K562 (cell line): ENCODE measurements around the gene SLC5A5. TPM values are rescaled to one million over a fixed set of nuclear protein-coding genes. Genes with fewer than 3 reads are reported as not detected.

Source experiments
- BRF1 ChIP-seq: IDR thresholded peaks from 3 replicates; pipeline ENCODE4 v1.6.1; 2011; ENCODE audit warnings: borderline replicate concordance, mild to moderate bottlenecking; ENCODE audit not compliant: insufficient read length; ENCODE audit errors: extremely low read depth
- CBX5 ChIP-seq: IDR thresholded peaks from 2 replicates; pipeline ENCODE4 v1.6.1; 2014; ENCODE audit warnings: low read depth, borderline replicate concordance
- CBX8 ChIP-seq: fragments of 200-600 bp; sonication (generic); IDR thresholded peaks from 2 replicates; pipeline ENCODE4 v1.6.1; 2012; ENCODE audit warnings: borderline replicate concordance, mixed run types, low read depth, mild to moderate bottlenecking, moderate library complexity, mixed read lengths, low read length, control low read depth, inconsistent platforms; ENCODE audit not compliant: poor library complexity, severe bottlenecking; ENCODE audit errors: extremely low read depth
- CHD1 ChIP-seq: fragments of 200-600 bp; sonication (generic); IDR thresholded peaks from one replicate; pipeline ENCODE4 v1.6.1; 2012; ENCODE audit warnings: mild to moderate bottlenecking, moderate library complexity, low read length, inconsistent platforms
- DMBX1 ChIP-seq: fragments of 250-450 bp; sonication (Bioruptor Pico); IDR thresholded peaks from 2 replicates; pipeline ENCODE4 v1.8.0; 2022; ENCODE audit warnings: inconsistent platforms, mild to moderate bottlenecking, moderate library complexity, borderline replicate concordance
- FOXP4 ChIP-seq: sonication (generic); formaldehyde crosslinking; IDR thresholded peaks from 2 replicates; pipeline ENCODE4 v1.8.0; 2022; ENCODE audit warnings: mild to moderate bottlenecking, missing genetic modification reagents, borderline replicate concordance
- KDM2B ChIP-seq: fragments of 250-450 bp; sonication (Bioruptor Pico); IDR thresholded peaks from 2 replicates; pipeline ENCODE4 v1.8.0; 2021; ENCODE audit warnings: mild to moderate bottlenecking, moderate library complexity
- MTA3 ChIP-seq: fragments of 450-650 bp; formaldehyde crosslinking; IDR thresholded peaks from 2 replicates; pipeline ENCODE4 v1.6.1; 2017; ENCODE audit warnings: mild to moderate bottlenecking, borderline replicate concordance
- NFIC ChIP-seq: fragments of 450-650 bp; IDR thresholded peaks from 2 replicates; pipeline ENCODE4 v1.6.1; 2017; ENCODE audit warnings: mild to moderate bottlenecking, inconsistent platforms
- NUFIP1 ChIP-seq: fragments of 450-650 bp; IDR thresholded peaks from 2 replicates; pipeline ENCODE4 v1.6.1; 2018; ENCODE audit not compliant: partially characterized antibody
- PTRF ChIP-seq: fragments of 450-650 bp; IDR thresholded peaks from 2 replicates; pipeline ENCODE4 v1.6.1; 2016; ENCODE audit warnings: mild to moderate bottlenecking, missing genetic modification characterization, missing compliant biosample characterization
- RBBP5 ChIP-seq: fragments of 200-600 bp; sonication (generic); IDR thresholded peaks from 2 replicates; pipeline ENCODE4 v1.6.1; 2012; ENCODE audit warnings: borderline replicate concordance, mild to moderate bottlenecking, low read length, control low read depth, inconsistent platforms; ENCODE audit not compliant: insufficient read depth, poor library complexity, severe bottlenecking
- RHOXF2B ChIP-seq: fragments of 250-450 bp; sonication (Bioruptor Pico); conservative IDR thresholded peaks from 2 replicates; pipeline ENCODE4 v1.5.1; 2021
- SMARCB1 ChIP-seq: IDR thresholded peaks from 2 replicates; pipeline ENCODE4 v1.6.1; 2011; ENCODE audit warnings: improper control_type of control experiment, low read depth; ENCODE audit not compliant: insufficient read length
- SP1 ChIP-seq: sonication (generic); formaldehyde crosslinking; IDR thresholded peaks from 2 replicates; pipeline ENCODE4 v1.8.1; 2022; ENCODE audit warnings: mild to moderate bottlenecking, missing genetic modification reagents
- SP2 ChIP-seq: IDR thresholded peaks from 2 replicates; pipeline ENCODE4 v1.6.1; 2011; ENCODE audit warnings: mild to moderate bottlenecking, low read depth, low read length, moderate library complexity; ENCODE audit not compliant: poor library complexity, severe bottlenecking; ENCODE audit errors: extremely low read depth
- SRSF9 ChIP-seq: fragments of 200-400 bp; formaldehyde crosslinking; IDR thresholded peaks from 2 replicates; pipeline ENCODE4 v1.6.1; 2017; ENCODE audit warnings: low read depth, low read length, borderline replicate concordance
- TAF15 ChIP-seq: fragments of 200-400 bp; formaldehyde crosslinking; IDR thresholded peaks from 2 replicates; pipeline ENCODE4 v1.6.1; 2017; ENCODE audit warnings: mild to moderate bottlenecking, low read depth, low read length, moderate library complexity
- XRCC4 ChIP-seq: IDR thresholded peaks from one replicate; pipeline ENCODE4 v1.6.1; 2011; ENCODE audit not compliant: insufficient read depth, insufficient read length; ENCODE audit errors: extremely low read depth
- ZBTB17 ChIP-seq: fragments of 450-650 bp; formaldehyde crosslinking; IDR thresholded peaks from 2 replicates; pipeline ENCODE4 v1.4.0; 2020; ENCODE audit warnings: mild to moderate bottlenecking
- ZFP30 ChIP-seq: fragments of 250-450 bp; sonication (Bioruptor Pico); IDR thresholded peaks from 2 replicates; pipeline ENCODE4 v1.8.0; 2022; ENCODE audit warnings: moderate library complexity, mild to moderate bottlenecking, inconsistent platforms, borderline replicate concordance
- ZNF76 ChIP-seq: fragments of 250-450 bp; sonication (Bioruptor Pico); IDR thresholded peaks from 2 replicates; pipeline ENCODE4 v1.4.0; 2020; ENCODE audit warnings: mild to moderate bottlenecking, moderate library complexity, borderline replicate concordance
- ZNF79 ChIP-seq: fragments of 250-450 bp; sonication (Bioruptor Pico); IDR thresholded peaks from 2 replicates; pipeline ENCODE4 v1.4.0; 2020; ENCODE audit warnings: low read depth, mild to moderate bottlenecking, moderate library complexity
- ZSCAN32 ChIP-seq: fragments of 450-650 bp; formaldehyde crosslinking; IDR thresholded peaks from 2 replicates; pipeline ENCODE4 v1.4.0; 2020; ENCODE audit warnings: mild to moderate bottlenecking, moderate library complexity
- polyA plus RNA-seq, 8 experiments: library from polyadenylated mRNA; depleted of rRNA in 4 of 8; stranded (reverse) in 5 of 8; unstranded in 3 of 8; fragments of >200 nt; fragmentation: Nextera tagmentation in 2 of 8; fragmentation: Illumina TruSeq in 1 of 8; extraction: Ambion mirVana in 2 of 8; extraction: Trizol in 1 of 8; gene quantifications; 2 replicates each; pipeline versions ENCODE4 v1.2.1 to v1.2.3, GENCODE V29; 2011 to 2014; ENCODE audit warnings: inconsistent platforms in 1 of 8, missing spikeins in 1 of 8
- total RNA-seq, 7 experiments: library from RNA; depleted of rRNA in 6 of 7; stranded (reverse); fragments of >200 nt in 6 of 7; fragmentation: Illumina TruSeq in 2 of 7; extraction: Trizol in 2 of 7; gene quantifications; 2 replicates each; pipeline versions ENCODE4 v1.2.1 to v1.2.3, GENCODE V29; 2011 to 2021; ENCODE audit warnings: low replicate concordance in 1 of 7
- TF ChIP-seq, protein P1 (sequence below): IDR thresholded peaks from 2 replicates; pipeline ENCODE4 v1.6.1; 2012; ENCODE audit warnings: low read depth, low read length, improper control_type of control experiment, borderline replicate concordance

Gene SLC5A5
- total and polyA plus RNA-seq, 9 of the 15 experiments (the other 6 are each of a cell fraction or from before 2014, with no cell fraction given) = 0.10 to 0.73 (median 0.23) TPM

DNA sequence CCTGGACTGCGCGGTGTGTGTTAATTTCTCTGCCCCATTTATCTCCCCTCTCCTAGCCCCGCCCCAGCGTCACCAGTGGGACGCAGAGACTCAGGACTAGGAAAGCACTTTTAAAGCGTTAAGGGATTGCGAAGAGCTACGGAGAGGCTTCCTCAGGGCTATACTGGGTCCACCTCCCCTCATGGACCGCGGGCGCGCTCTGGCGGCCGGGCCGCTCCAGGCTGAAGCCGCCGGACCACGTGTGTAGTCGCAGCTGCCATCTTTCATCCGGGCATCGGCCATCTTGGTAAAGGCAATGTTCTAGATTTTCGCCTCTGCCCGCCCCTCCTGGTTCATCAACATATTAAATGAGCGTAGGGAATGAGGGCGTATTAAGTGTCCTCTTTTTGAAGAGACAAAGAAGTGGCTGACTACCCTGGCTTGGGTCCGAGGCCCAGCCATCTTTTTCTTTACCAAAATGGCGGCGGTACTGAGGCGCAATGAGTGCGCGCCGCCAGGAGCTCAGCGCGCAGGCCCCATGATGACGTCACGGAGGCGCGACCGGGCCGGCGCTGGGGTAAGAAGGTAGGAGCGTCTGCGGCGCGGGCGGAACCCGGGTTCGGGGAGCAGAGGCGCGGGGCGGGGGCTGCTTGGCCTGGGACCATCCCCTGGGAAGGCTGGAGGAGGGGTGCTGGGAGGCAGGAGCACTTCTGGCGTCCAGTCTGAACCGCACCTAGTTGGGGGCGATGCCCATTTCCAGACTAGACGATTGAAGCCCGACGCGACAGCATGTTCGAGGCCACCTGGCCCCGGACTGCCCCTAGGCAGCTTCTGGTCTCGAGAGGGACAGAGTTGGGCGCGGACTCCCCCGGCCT, 61.0 kb downstream of the SLC5A5 start, which contains the start of gene CCDC124 (continued):
- TF ChIP-seq CHD1 (no peak), ZNF76 (CRISPR knock-in tag) (peak; percentile 85), SMARCB1 (no peak), PTRF (tag) (peak; percentile 54; the same call in 1 of the 2 replicates), MTA3 (peak; percentile 91), SP1 (peak; percentile 93), KDM2B (CRISPR knock-in tag) (peak; percentile 90), CBX8 (no peak), CBX5 (no peak), NUFIP1 (no peak), RHOXF2B (CRISPR knock-in tag) (no peak), ZBTB17 (CRISPR knock-in tag) (peak; percentile 84), ZSCAN32 (CRISPR knock-in tag) (0 out of 2 replicates have a peak, but pooled peaks have one; percentile 61), BRF1 (no peak), XRCC4 (no peak), RBBP5 (peak; percentile 79), SP2 (no peak), ZNF79 (CRISPR knock-in tag) (peak; percentile 78; the same call in 1 of the 2 replicates), NFIC (no peak), DMBX1 (CRISPR knock-in tag) (peak; percentile 96), FOXP4 (CRISPR knock-in tag) (no peak), ZFP30 (CRISPR knock-in tag) (no peak), TAF15 (no peak), SRSF9 (no peak)
- TF ChIP-seq, protein P1, sequence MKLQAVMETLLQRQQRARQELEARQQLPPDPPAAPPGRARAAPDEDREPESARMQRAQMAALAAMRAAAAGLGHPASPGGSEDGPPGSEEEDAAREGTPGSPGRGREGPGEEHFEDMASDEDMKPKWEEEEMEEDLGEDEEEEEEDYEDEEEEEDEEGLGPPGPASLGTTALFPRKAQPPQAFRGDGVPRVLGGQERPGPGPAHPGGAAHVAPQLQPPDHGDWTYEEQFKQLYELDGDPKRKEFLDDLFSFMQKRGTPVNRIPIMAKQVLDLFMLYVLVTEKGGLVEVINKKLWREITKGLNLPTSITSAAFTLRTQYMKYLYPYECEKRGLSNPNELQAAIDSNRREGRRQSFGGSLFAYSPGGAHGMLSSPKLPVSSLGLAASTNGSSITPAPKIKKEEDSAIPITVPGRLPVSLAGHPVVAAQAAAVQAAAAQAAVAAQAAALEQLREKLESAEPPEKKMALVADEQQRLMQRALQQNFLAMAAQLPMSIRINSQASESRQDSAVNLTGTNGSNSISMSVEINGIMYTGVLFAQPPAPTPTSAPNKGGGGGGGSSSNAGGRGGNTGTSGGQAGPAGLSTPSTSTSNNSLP = no peak
